ENCODE data around the gene SHROOM2.

Gene SHROOM2

DNA sequence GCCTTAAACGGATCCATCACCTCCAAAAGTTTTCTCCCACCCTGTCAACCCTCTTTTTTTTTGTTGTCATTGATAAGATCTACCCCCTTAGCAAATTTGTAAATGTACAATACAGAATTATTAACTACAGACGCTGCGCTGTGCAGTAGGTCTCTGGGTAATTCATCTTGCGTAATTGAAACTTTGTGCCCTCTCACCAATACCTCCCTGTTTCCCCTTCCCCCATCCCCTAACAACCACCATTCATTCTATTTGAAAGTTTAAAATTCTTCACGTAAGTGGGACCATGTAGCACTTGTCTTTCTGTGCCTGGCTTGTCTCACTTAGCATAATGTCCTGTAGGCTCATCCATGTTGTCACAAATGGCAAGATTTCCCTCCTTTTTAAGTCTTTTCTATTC, 135.2 kb downstream of the SHROOM2 start:
- TF ChIP-seq, protein P1, sequence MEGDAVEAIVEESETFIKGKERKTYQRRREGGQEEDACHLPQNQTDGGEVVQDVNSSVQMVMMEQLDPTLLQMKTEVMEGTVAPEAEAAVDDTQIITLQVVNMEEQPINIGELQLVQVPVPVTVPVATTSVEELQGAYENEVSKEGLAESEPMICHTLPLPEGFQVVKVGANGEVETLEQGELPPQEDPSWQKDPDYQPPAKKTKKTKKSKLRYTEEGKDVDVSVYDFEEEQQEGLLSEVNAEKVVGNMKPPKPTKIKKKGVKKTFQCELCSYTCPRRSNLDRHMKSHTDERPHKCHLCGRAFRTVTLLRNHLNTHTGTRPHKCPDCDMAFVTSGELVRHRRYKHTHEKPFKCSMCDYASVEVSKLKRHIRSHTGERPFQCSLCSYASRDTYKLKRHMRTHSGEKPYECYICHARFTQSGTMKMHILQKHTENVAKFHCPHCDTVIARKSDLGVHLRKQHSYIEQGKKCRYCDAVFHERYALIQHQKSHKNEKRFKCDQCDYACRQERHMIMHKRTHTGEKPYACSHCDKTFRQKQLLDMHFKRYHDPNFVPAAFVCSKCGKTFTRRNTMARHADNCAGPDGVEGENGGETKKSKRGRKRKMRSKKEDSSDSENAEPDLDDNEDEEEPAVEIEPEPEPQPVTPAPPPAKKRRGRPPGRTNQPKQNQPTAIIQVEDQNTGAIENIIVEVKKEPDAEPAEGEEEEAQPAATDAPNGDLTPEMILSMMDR (IDR thresholded peaks at IDR 0.05; ENCODE audit: low read length): no peak
- TF ChIP-seq EZH2phosphoT487 (IDR thresholded peaks at IDR 0.05; ENCODE audit: low read length): no peak
- no peak for TF ChIP-seq EZH2 (optimal IDR thresholded peaks at IDR 0.05; ENCODE audit: low read depth, low read length)
- DNase-seq: no peak
- no peaks in the 10 kb centered on the region for H3K9me2 ChIP-seq (replicated peaks; ENCODE audit: insufficient read depth, low read length)

DNA sequence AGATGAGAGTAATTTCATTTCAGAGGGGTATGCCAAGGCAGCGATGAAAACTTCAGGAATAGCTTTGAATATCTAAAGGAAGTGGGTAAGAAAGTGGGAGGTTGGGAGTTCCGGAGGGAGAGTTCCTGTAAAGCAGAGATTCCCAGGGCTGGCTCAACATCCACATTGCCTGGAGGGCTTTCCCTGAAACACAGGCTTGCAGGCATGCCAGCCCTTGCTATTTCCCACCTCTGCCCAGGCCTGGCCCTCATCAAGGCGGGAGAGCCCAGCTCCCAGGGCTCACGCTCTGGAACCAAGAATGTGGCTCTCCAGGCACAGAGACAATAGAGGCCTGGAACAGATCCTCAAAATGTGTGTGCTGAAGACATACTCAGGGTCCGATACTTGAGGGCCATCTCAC, 137.1 kb downstream of the SHROOM2 start:
- Histone ChIP-seq H3K36me3 (replicated peaks; ENCODE audit: insufficient read depth, low read length) (no peaks in the 10 kb centered on the region), H3K9ac (ENCODE audit: low read length) (no peak overlapping the region), H3K4me2 (ENCODE audit: low read depth, low read length) (no peak overlapping the region), H3K27ac (ENCODE audit: low read length) (no peak overlapping the region), H4K20me1 (ENCODE audit: insufficient read depth, low read length) (no peaks in the 10 kb centered on the region), H3K27me3 (replicated peaks; ENCODE audit: insufficient read depth, low read length) (no peaks in the 10 kb centered on the region), H3K79me2 (ENCODE audit: low read length) (no peaks in the 10 kb centered on the region), H2AFZ (ENCODE audit: low read length) (no peak overlapping the region), H3K4me3 (ENCODE audit: low read length) (no peak overlapping the region), H3K9me3 (replicated peaks; ENCODE audit: insufficient read depth, low read length) (no peaks in the 10 kb centered on the region), H3F3A (ENCODE audit: insufficient read depth, low read length) (no peaks in the 10 kb centered on the region), H3K9me2 (replicated peaks; ENCODE audit: insufficient read depth, low read length) (no peaks in the 10 kb centered on the region), H3K4me1 (ENCODE audit: low read length) (no peaks in the 10 kb centered on the region)
- DNase-seq: no peak
- TF ChIP-seq, protein P1 (IDR thresholded peaks at IDR 0.05; ENCODE audit: low read length): no peak
- TF ChIP-seq EZH2 (optimal IDR thresholded peaks at IDR 0.05; ENCODE audit: low read depth, low read length) (no peak), EZH2phosphoT487 (IDR thresholded peaks at IDR 0.05; ENCODE audit: low read length) (no peak)

More for the DNA sequence above, 135.2 kb downstream of the SHROOM2 start:
- no peaks in the 10 kb centered on the region for H3F3A ChIP-seq (ENCODE audit: insufficient read depth, low read length)
- no peak overlapping the region for H3K4me2 ChIP-seq (ENCODE audit: low read depth, low read length)
- H3K4me3 ChIP-seq (ENCODE audit: low read length): no peak overlapping the region
- H3K27ac ChIP-seq (ENCODE audit: low read length): no peak overlapping the region
- no peaks in the 10 kb centered on the region for H3K36me3 ChIP-seq (replicated peaks; ENCODE audit: insufficient read depth, low read length)
- no peak overlapping the region for H3K9ac ChIP-seq (ENCODE audit: low read length)
- H4K20me1 ChIP-seq (ENCODE audit: insufficient read depth, low read length): no peaks in the 10 kb centered on the region
- no peaks in the 10 kb centered on the region for H3K9me3 ChIP-seq (replicated peaks; ENCODE audit: insufficient read depth, low read length)
- no peak overlapping the region for H2AFZ ChIP-seq (ENCODE audit: low read length)
- no peaks in the 10 kb centered on the region for H3K4me1 ChIP-seq (ENCODE audit: low read length)
- H3K27me3 ChIP-seq (replicated peaks; ENCODE audit: insufficient read depth, low read length): no peaks in the 10 kb centered on the region
- no peaks in the 10 kb centered on the region for H3K79me2 ChIP-seq (ENCODE audit: low read length)

GRCh38 chrX:9926002-9926401, 139.8 kb downstream of the SHROOM2 start:
- no peak overlapping the region for H2AFZ ChIP-seq (ENCODE audit: low read length)
- TF ChIP-seq EZH2phosphoT487 (IDR thresholded peaks at IDR 0.05; ENCODE audit: low read length): no peak
- TF ChIP-seq EZH2 (optimal IDR thresholded peaks at IDR 0.05; ENCODE audit: low read depth, low read length): no peak
- TF ChIP-seq, protein P1 (IDR thresholded peaks at IDR 0.05; ENCODE audit: low read length): no peak
- H4K20me1 ChIP-seq (ENCODE audit: insufficient read depth, low read length): no peaks in the 10 kb centered on the region
- H3K9me3 ChIP-seq (replicated peaks; ENCODE audit: insufficient read depth, low read length): no peaks in the 10 kb centered on the region
- H3K36me3 ChIP-seq (replicated peaks; ENCODE audit: insufficient read depth, low read length): no peaks in the 10 kb centered on the region
- H3K4me1 ChIP-seq (ENCODE audit: low read length): no peaks in the 10 kb centered on the region
- no peaks in the 10 kb centered on the region for H3K79me2 ChIP-seq (ENCODE audit: low read length)
- no peak overlapping the region for H3K27ac ChIP-seq (ENCODE audit: low read length)
- H3K9me2 ChIP-seq (replicated peaks; ENCODE audit: insufficient read depth, low read length): no peaks in the 10 kb centered on the region
- no peak for DNase-seq
- no peak overlapping the region for H3K9ac ChIP-seq (ENCODE audit: low read length)
- H3K4me2 ChIP-seq (ENCODE audit: low read depth, low read length): no peak overlapping the region
- no peaks in the 10 kb centered on the region for H3K27me3 ChIP-seq (replicated peaks; ENCODE audit: insufficient read depth, low read length)
- H3F3A ChIP-seq (ENCODE audit: insufficient read depth, low read length): no peaks in the 10 kb centered on the region
- no peak overlapping the region for H3K4me3 ChIP-seq (ENCODE audit: low read length)
